HS-27A (cell line): ENCODE measurements around the gene GP1BA.

Source experiments
- DNase-seq: peaks from one replicate; pipeline ENCODE4 v3.0.0-alpha.2; 2012; ENCODE audit warnings: low read depth, missing footprints

GP1BA gene

DNA sequence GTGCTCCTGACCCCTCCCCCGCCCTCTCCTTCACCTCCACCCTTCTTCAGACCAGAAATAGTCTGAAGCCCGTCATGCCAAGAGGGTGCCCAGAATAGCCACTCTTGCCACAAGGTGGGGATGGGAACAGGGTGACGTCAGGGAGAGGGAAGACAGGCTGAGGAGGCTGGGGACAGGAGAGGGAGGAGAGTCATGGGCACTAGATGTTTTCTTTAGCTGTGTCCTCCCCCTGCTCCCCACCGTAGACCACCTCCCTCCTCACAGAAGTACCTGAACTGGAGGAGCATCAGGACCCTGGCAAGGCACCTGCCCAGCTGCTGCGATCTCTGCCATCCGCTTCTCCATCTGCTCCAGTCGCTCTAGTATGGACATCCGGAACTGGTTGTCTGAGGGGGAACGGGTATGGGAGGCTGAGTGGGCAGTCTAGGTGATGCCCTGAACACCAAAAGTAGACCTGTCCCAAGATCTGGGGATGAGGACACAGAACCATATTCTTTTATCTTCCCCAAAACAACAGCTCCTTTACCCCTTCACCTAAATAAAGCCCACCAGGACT is 42.1 kb downstream of the GP1BA start:
- no peak for DNase-seq

DNA sequence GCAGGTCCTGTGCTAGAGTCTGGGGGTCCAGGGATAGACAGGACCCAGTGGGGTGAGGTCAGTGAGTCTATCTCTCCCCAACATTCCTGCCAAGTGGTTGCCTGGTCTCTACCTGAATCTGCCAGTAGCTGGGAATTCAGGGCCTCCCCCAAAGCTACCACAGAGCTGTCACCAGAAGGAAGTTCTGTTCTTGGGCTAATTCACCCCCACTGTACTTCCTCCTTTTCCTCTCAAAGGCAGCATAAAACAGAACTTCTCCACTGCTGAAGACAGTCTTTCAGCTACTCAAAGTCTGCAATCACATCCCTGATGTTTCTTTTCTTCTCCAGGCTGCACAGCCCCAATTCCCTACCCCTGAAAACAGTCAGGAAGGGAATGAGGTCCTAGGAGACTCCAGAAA is 46.6 kb downstream of the GP1BA start:
- DNase-seq, result no peak

DNA sequence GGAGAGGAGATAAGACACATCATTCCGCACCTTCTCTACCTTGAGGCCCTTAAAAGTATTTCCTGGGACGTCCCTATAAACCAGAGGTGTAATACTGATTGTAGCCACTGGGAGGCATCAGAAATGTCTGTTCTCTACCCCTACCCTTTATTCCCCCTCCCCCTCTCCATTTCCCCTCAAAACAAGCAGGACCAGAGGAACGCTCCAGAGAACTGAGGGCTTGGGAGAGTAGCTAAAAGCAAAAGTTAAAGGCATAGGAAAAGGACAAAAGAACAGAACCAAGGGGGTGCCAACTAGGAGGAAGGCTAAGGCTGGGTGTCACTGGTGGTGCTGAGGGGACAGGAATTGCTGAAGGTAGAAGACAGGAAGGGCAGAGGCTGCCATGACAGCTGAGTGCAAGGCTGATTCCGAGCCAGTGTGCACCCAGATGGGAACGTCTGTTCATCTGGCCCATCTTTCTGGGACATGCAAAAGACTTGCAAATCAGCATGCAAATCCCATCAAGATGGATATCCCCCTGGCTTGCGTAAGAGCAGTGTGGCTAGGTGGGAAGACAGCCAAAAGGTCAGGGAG is 48.7 kb downstream of the GP1BA start:
- DNase-seq, result no peak

DNA sequence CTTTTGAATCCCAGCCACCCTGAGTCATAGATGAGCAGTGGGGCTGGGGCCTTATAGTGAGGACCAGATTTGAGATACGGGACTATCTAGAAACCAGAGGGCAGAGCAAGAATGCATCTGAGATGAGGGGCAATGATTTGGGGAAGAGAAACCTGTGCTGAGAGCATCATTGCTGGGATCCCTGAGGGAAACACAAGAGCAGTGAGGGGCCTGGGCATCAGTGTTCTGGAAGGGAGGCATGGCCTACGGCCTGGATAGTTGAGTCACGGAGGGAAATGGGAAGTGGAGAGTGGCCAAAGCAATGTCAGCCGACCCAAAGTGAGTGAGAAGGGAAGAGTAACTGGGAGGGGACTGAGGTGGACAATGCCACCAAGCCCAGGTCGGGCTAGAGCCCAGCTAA is 50.2 kb downstream of the GP1BA start:
- no peak for DNase-seq
